Measurements from ENCODE around the gene BAHCC1.

The BAHCC1 gene

GRCh38 chr17:81406117-81406953, 11.1 kb downstream of the BAHCC1 start (continued):
- TF ChIP-seq FEZF1 (tag by site-specific recombination; IDR thresholded peaks at IDR 0.05) (no peak), ZNF621 (tag by site-specific recombination; IDR thresholded peaks at IDR 0.05) (no peak), ZNF555 (tag by site-specific recombination; conservative IDR thresholded peaks at IDR 0.05) (no peak), KLF1 (tag by site-specific recombination; IDR thresholded peaks at IDR 0.05) (peak; percentile 61), ZNF776 (tag by site-specific recombination; IDR thresholded peaks at IDR 0.05; ENCODE audit: borderline replicate concordance) (no peak), EGR2 (tag by site-specific recombination; IDR thresholded peaks at IDR 0.05; ENCODE audit: low read depth) (peak; percentile 85), ZNF558 (tag by site-specific recombination; IDR thresholded peaks at IDR 0.05) (no peak), SETDB1 (IDR thresholded peaks at IDR 0.05; ENCODE audit: insufficient read length, low read length) (no peak), ZNF398 (tag by site-specific recombination; IDR thresholded peaks at IDR 0.05) (peak; percentile 30; the same call in 1 of the 2 replicates), ZFHX2 (tag by site-specific recombination; conservative IDR thresholded peaks at IDR 0.05) (peak; percentile 86), ZNF292 (tag by site-specific recombination; IDR thresholded peaks at IDR 0.05; ENCODE audit: borderline replicate concordance, low read depth) (no peak), ZNF114 (tag by site-specific recombination; IDR thresholded peaks at IDR 0.05) (no peak), ZNF335 (tag by site-specific recombination; conservative IDR thresholded peaks at IDR 0.05) (peak; percentile 57), ZBTB11 (tag by site-specific recombination; conservative IDR thresholded peaks at IDR 0.05; ENCODE audit: low read depth) (no peak), ZEB2 (tag by site-specific recombination; IDR thresholded peaks at IDR 0.05) (0 out of 2 replicates have a peak, but pooled peaks have one; percentile 42), ZNF23 (tag by site-specific recombination; IDR thresholded peaks at IDR 0.05; ENCODE audit: borderline replicate concordance) (no peak), ZNF654 (tag by site-specific recombination; IDR thresholded peaks at IDR 0.05; ENCODE audit: low read depth) (no peak), OSR2 (tag by site-specific recombination; IDR thresholded peaks at IDR 0.05) (peak; percentile 91), ZNF837 (tag by site-specific recombination; IDR thresholded peaks at IDR 0.05) (no peak), SP7 (tag by site-specific recombination; IDR thresholded peaks at IDR 0.05) (peak; percentile 91), MEIS1 (CRISPR knock-in tag; IDR thresholded peaks at IDR 0.05; ENCODE audit: borderline replicate concordance) (no peak), ZNF610 (tag by site-specific recombination; IDR thresholded peaks at IDR 0.05; ENCODE audit: borderline replicate concordance) (no peak), ZNF792 (tag by site-specific recombination; IDR thresholded peaks at IDR 0.05) (no peak), MYNN (tag by site-specific recombination; IDR thresholded peaks at IDR 0.05; ENCODE audit: borderline replicate concordance) (no peak)
- TF ChIP-seq, protein P1, sequence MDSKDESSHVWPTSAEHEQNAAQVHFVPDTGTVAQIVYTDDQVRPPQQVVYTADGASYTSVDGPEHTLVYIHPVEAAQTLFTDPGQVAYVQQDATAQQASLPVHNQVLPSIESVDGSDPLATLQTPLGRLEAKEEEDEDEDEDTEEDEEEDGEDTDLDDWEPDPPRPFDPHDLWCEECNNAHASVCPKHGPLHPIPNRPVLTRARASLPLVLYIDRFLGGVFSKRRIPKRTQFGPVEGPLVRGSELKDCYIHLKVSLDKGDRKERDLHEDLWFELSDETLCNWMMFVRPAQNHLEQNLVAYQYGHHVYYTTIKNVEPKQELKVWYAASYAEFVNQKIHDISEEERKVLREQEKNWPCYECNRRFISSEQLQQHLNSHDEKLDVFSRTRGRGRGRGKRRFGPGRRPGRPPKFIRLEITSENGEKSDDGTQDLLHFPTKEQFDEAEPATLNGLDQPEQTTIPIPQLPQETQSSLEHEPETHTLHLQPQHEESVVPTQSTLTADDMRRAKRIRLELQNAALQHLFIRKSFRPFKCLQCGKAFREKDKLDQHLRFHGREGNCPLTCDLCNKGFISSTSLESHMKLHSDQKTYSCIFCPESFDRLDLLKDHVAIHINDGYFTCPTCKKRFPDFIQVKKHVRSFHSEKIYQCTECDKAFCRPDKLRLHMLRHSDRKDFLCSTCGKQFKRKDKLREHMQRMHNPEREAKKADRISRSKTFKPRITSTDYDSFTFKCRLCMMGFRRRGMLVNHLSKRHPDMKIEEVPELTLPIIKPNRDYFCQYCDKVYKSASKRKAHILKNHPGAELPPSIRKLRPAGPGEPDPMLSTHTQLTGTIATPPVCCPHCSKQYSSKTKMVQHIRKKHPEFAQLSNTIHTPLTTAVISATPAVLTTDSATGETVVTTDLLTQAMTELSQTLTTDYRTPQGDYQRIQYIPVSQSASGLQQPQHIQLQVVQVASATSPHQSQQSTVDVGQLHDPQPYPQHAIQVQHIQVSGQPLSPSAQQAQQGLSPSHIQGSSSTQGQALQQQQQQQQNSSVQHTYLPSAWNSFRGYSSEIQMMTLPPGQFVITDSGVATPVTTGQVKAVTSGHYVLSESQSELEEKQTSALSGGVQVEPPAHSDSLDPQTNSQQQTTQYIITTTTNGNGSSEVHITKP (tag by site-specific recombination; IDR thresholded peaks at IDR 0.05): 0 out of 2 replicates have a peak, but pooled peaks have one; percentile 18
- TF ChIP-seq, protein P2, sequence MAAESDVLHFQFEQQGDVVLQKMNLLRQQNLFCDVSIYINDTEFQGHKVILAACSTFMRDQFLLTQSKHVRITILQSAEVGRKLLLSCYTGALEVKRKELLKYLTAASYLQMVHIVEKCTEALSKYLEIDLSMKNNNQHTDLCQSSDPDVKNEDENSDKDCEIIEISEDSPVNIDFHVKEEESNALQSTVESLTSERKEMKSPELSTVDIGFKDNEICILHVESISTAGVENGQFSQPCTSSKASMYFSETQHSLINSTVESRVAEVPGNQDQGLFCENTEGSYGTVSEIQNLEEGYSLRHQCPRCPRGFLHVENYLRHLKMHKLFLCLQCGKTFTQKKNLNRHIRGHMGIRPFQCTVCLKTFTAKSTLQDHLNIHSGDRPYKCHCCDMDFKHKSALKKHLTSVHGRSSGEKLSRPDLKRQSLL (tag by site-specific recombination; IDR thresholded peaks at IDR 0.05): no peak
- TF ChIP-seq, protein P3, sequence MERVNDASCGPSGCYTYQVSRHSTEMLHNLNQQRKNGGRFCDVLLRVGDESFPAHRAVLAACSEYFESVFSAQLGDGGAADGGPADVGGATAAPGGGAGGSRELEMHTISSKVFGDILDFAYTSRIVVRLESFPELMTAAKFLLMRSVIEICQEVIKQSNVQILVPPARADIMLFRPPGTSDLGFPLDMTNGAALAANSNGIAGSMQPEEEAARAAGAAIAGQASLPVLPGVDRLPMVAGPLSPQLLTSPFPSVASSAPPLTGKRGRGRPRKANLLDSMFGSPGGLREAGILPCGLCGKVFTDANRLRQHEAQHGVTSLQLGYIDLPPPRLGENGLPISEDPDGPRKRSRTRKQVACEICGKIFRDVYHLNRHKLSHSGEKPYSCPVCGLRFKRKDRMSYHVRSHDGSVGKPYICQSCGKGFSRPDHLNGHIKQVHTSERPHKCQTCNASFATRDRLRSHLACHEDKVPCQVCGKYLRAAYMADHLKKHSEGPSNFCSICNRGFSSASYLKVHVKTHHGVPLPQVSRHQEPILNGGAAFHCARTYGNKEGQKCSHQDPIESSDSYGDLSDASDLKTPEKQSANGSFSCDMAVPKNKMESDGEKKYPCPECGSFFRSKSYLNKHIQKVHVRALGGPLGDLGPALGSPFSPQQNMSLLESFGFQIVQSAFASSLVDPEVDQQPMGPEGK (tag by site-specific recombination; IDR thresholded peaks at IDR 0.05): peak; percentile 75

Data from HEK293 (cell line).